CD14-positive monocyte (primary cell): ENCODE data around the gene C1orf105. TPM values are rescaled to one million over a fixed set of nuclear protein-coding genes. Genes with fewer than 3 reads are reported as not detected.
A peak's percentile ranks its signal among the peaks of the same experiment; 100 is the strongest.

Source experiments
- DNase-seq, 3 donors: peaks; one replicate each; pipeline ENCODE4 v3.0.0-alpha.2; 2011 to 2022
- H2AFZ ChIP-seq: 2 replicates; pipeline ENCODE4 v1.6.0; 2012; ENCODE audit warnings: mild to moderate bottlenecking, low read depth, low read length, inconsistent platforms; ENCODE audit not compliant: insufficient read depth, poor library complexity, severe bottlenecking
- H3K27ac ChIP-seq, 2 donors: 1 replicate in 1 of 2; 2 replicates in 1 of 2; pipeline ENCODE4 v1.5.1; 2012 to 2013; ENCODE audit warnings: low read length in 2 of 2, control low read depth in 1 of 2, inconsistent platforms in 1 of 2, low read depth in 1 of 2, mild to moderate bottlenecking in 1 of 2
- H3K27me3 ChIP-seq, 2 donors: one replicate each; pipeline versions ENCODE4 v1.6.0 to v1.6.1; 2011 to 2013; ENCODE audit warnings: low read length in 2 of 2; ENCODE audit not compliant: control insufficient read depth in 2 of 2, insufficient read depth in 2 of 2
- H3K36me3 ChIP-seq, 2 donors: replicated peaks in 1 of 2; 1 replicate in 1 of 2; 2 replicates in 1 of 2; pipeline versions ENCODE4 v1.5.1 to v1.6.1; 2012 to 2013; ENCODE audit warnings: low read length in 2 of 2, control low read depth in 1 of 2, inconsistent platforms in 1 of 2, mild to moderate bottlenecking in 1 of 2; ENCODE audit not compliant: insufficient read depth in 2 of 2, control insufficient read depth in 1 of 2
- H3K4me1 ChIP-seq, 2 donors: 1 replicate in 1 of 2; 2 replicates in 1 of 2; pipeline versions ENCODE4 v1.5.1 to v1.6.1; 2012 to 2013; ENCODE audit warnings: low read length in 2 of 2, control low read depth in 1 of 2, inconsistent platforms in 1 of 2, mild to moderate bottlenecking in 1 of 2, moderate library complexity in 1 of 2; ENCODE audit not compliant: insufficient read depth in 2 of 2, control insufficient read depth in 1 of 2
- H3K4me2 ChIP-seq: replicated peaks from 2 replicates; pipeline ENCODE3; 2012; ENCODE audit warnings: low read length, moderate library complexity, mild to moderate bottlenecking; ENCODE audit not compliant: poor library complexity, severe bottlenecking; ENCODE audit errors: extremely low read depth
- H3K4me3 ChIP-seq, 3 experiments: fragments of 200-600 bp in 1 of 3; sonication (generic) in 1 of 3; replicated peaks in 1 of 3; 1 replicate in 2 of 3; 2 replicates in 1 of 3; pipeline ENCODE4 v1.5.1; 2011 to 2013; ENCODE audit warnings: low read length in 3 of 3, mild to moderate bottlenecking in 3 of 3, control low read depth in 2 of 3, low read depth in 2 of 3, inconsistent platforms in 1 of 3, moderate library complexity in 1 of 3
- H3K79me2 ChIP-seq: 2 replicates; pipeline ENCODE4 v1.6.0; 2012; ENCODE audit warnings: mild to moderate bottlenecking, control low read depth, inconsistent platforms, low read length, moderate library complexity; ENCODE audit not compliant: insufficient read depth
- H3K9ac ChIP-seq: 2 replicates; pipeline ENCODE4 v1.6.0; 2017; ENCODE audit warnings: low read length, mild to moderate bottlenecking; ENCODE audit not compliant: insufficient read depth, poor library complexity, severe bottlenecking
- H3K9me3 ChIP-seq, 2 donors: replicated peaks in 1 of 2; 1 replicate in 1 of 2; 2 replicates in 1 of 2; pipeline versions ENCODE4 v1.5.1 to v1.6.1; 2012 to 2013; ENCODE audit warnings: low read length in 2 of 2, control low read depth in 1 of 2; ENCODE audit not compliant: control insufficient read depth in 1 of 2, insufficient read depth in 1 of 2
- H4K20me1 ChIP-seq: 2 replicates; pipeline ENCODE4 v1.6.0; 2012; ENCODE audit warnings: mild to moderate bottlenecking, low read length, control low read depth, moderate library complexity; ENCODE audit not compliant: insufficient read depth
- H3K27ac Mint-ChIP-seq, 7 donors: one replicate each; pipeline ENCODE4 v1.8.0; 2020; ENCODE audit warnings: mild to moderate bottlenecking in 7 of 7, mixed read lengths in 7 of 7, moderate library complexity in 6 of 7, inconsistent platforms in 2 of 7
- H3K27me3 Mint-ChIP-seq, 3 donors: one replicate each; pipeline ENCODE4 v1.8.0; 2021 to 2022; ENCODE audit warnings: low read depth in 3 of 3, mild to moderate bottlenecking in 3 of 3, mixed read lengths in 3 of 3, moderate library complexity in 3 of 3, inconsistent platforms in 1 of 3
- H3K36me3 Mint-ChIP-seq, 2 donors: one replicate each; pipeline ENCODE4 v1.8.0; 2020; ENCODE audit warnings: mixed read lengths in 2 of 2, inconsistent platforms in 1 of 2, mild to moderate bottlenecking in 1 of 2
- H3K4me1 Mint-ChIP-seq: one replicate; pipeline ENCODE4 v1.8.0; 2020; ENCODE audit warnings: mild to moderate bottlenecking, mixed read lengths
- H3K4me3 Mint-ChIP-seq, 2 donors: one replicate each; pipeline ENCODE4 v1.8.0; 2020; ENCODE audit warnings: mild to moderate bottlenecking in 2 of 2, mixed read lengths in 2 of 2, moderate library complexity in 1 of 2
- H3K9me3 Mint-ChIP-seq, 7 donors: one replicate each; pipeline ENCODE4 v1.8.0; 2020 to 2022; ENCODE audit warnings: mixed read lengths in 7 of 7, mild to moderate bottlenecking in 6 of 7, moderate library complexity in 6 of 7, inconsistent platforms in 2 of 7
- CTCF ChIP-seq: fragments of 200-600 bp; IDR thresholded peaks from one replicate; pipeline ENCODE4 v1.8.0; 2022; ENCODE audit warnings: antibody characterized with exemption, mild to moderate bottlenecking
- WGBS: methylation state at CpG from one replicate; pipeline ENCODE4 v1.1.5; 2013; ENCODE audit warnings: missing lambda C conversion rate; ENCODE audit not compliant: insufficient coverage; 5-methylcytosine and 5-hydroxymethylcytosine counted together
- intact Hi-C, 2 donors: fragments of 100-400 bp; cut with micrococcal nuclease; formaldehyde crosslinking; loops; one replicate each; pipeline versions ENCODE4 v1.15.0 to v1.15.1; 2023
- polyA plus RNA-seq, 3 donors: library from polyadenylated mRNA; depleted of rRNA in 1 of 3; unstranded in 2 of 3; stranded (reverse) in 1 of 3; fragments of 300-500 nt in 2 of 3; fragments of >200 nt in 1 of 3; fragmentation: Illumina TruSeq in 2 of 3; gene quantifications; 1 replicate in 2 of 3; 2 replicates in 1 of 3; pipeline ENCODE4 v1.2.3, GENCODE V29; 2012 to 2021

Gene C1orf105
- polyA plus RNA-seq, 3 donors = not detected

GRCh38 chr1:172399756-172400721 lies 20.4 kb upstream of the C1orf105 start:
- Mint-ChIP-seq H3K9me3 (no peaks in the 10 kb centered on the region), H3K27me3 (peaks cover 0 to 3% (median 0%) of the 10 kb centered on the region in 3 donors), H3K4me1 (peaks cover 10% of the 10 kb centered on the region), H3K27ac (no peak overlapping the region), H3K36me3 (peaks cover 4 to 5% of the 10 kb centered on the region in 2 donors), H3K4me3 (no peak overlapping the region)
- H3K4me3 ChIP-seq = no peak overlapping the region
- H3K79me2 ChIP-seq = no peaks in the 10 kb centered on the region
- peak; percentile 9 for TF ChIP-seq CTCF
- H2AFZ ChIP-seq = peak overlapping the region; percentile 4
- H3K36me3 ChIP-seq = no peaks in the 10 kb centered on the region
- 70% methylated on average over 2 of the region's 6 CpGs for WGBS
- no peak overlapping the region for H3K27ac ChIP-seq
- intact Hi-C loops = loop anchor here in 1 of 2 donors (5.0 kb wide), 1 partner anchor 598 kb away; no protein-coding TSS in a partner anchor
- H3K9me3 ChIP-seq = no peaks in the 10 kb centered on the region
- H3K4me2 ChIP-seq = no peak overlapping the region
- H3K4me1 ChIP-seq = no peaks in the 10 kb centered on the region
- H3K27me3 ChIP-seq = no peaks in the 10 kb centered on the region
- DNase-seq = no peak
- no peaks in the 10 kb centered on the region for H4K20me1 ChIP-seq
- H3K9ac ChIP-seq = no peak overlapping the region

- no peaks in the 10 kb centered on the region for H3K4me1 ChIP-seq
- no peaks in the 10 kb centered on the region for H3K27me3 ChIP-seq
- H3K27ac Mint-ChIP-seq = no peak overlapping the region
- H3K4me3 ChIP-seq = no peak overlapping the region
- H3K27ac ChIP-seq = no peak overlapping the region
- peaks cover 4 to 5% of the 10 kb centered on the region in 2 donors for H3K36me3 Mint-ChIP-seq
- H3K4me3 Mint-ChIP-seq = no peak overlapping the region
- no peak overlapping the region for H2AFZ ChIP-seq
- H3K36me3 ChIP-seq = no peaks in the 10 kb centered on the region
- intact Hi-C loops = no loop called here
- no peaks in the 10 kb centered on the region for H3K9me3 ChIP-seq
- no peak for DNase-seq
- H4K20me1 ChIP-seq = no peaks in the 10 kb centered on the region
- H3K9ac ChIP-seq = no peak overlapping the region
- H3K4me1 Mint-ChIP-seq = peaks cover 10% of the 10 kb centered on the region
- TF ChIP-seq CTCF = no peak
- peaks cover 0 to 3% (median 0%) of the 10 kb centered on the region in 3 donors for H3K27me3 Mint-ChIP-seq
- WGBS = 100% methylated on average over 1 of the region's 1 CpG
- H3K79me2 ChIP-seq = no peaks in the 10 kb centered on the region
- H3K4me2 ChIP-seq = no peak overlapping the region
- no peaks in the 10 kb centered on the region for H3K9me3 Mint-ChIP-seq
Measured at GRCh38 chr1:172400722-172401105, 19.8 kb upstream of the C1orf105 start.
